ENCODE data around the gene ZMYND8. TPM values are rescaled to one million over a fixed set of nuclear protein-coding genes. Genes with fewer than 3 reads are reported as not detected.

ZMYND8 gene
- total RNA-seq, 2 experiments from 2014 or later: 28.8 to 29.8 TPM

DNA sequence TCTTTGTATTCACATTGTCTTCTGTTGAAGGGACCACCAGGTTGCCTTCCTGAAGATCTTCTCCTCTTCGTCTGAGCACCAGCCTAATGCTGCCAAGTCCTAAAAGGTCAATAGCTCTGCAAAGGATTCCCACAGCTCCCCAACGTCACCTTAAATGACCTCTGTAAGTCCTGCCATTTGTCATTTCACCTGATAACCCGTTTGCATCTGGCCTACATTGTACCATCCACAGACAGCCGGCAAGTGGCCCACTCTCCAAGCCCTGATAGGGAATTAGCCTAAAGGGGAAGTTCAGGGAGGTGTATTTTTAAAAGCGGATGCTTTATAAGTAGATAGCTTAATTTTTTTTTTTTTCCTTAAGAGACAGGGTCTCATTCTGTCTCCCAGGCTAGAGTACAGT, 127.8 kb downstream of the ZMYND8 start:
- DNase-seq: no peak
- H3K4me1 Mint-ChIP-seq: no peaks in the 10 kb centered on the region
- no peaks in the 10 kb centered on the region for H3K9me3 Mint-ChIP-seq
- no peak overlapping the region for H3K27ac Mint-ChIP-seq
- no peak overlapping the region for H3K4me3 Mint-ChIP-seq
- no peaks in the 10 kb centered on the region for H3K27me3 Mint-ChIP-seq
- peaks cover 11% of the 10 kb centered on the region for H3K36me3 Mint-ChIP-seq

- no peaks in the 10 kb centered on the region for H3K9me3 Mint-ChIP-seq
- no peaks in the 10 kb centered on the region for H3K4me1 Mint-ChIP-seq
- H3K4me3 Mint-ChIP-seq: peak overlapping the region; percentile 25
- H3K27me3 Mint-ChIP-seq: no peaks in the 10 kb centered on the region
- no peak for DNase-seq
- H3K27ac Mint-ChIP-seq: no peak overlapping the region
- peaks cover 11% of the 10 kb centered on the region for H3K36me3 Mint-ChIP-seq
Measured at GRCh38 chr20:47227576-47227975, 128.9 kb downstream of the ZMYND8 start.

GRCh38 chr20:47227119-47227518, 129.4 kb downstream of the ZMYND8 start:
- no peaks in the 10 kb centered on the region for H3K27me3 Mint-ChIP-seq
- DNase-seq: no peak
- no peaks in the 10 kb centered on the region for H3K4me1 Mint-ChIP-seq
- no peak overlapping the region for H3K27ac Mint-ChIP-seq
- no peak overlapping the region for H3K4me3 Mint-ChIP-seq
- H3K9me3 Mint-ChIP-seq: no peaks in the 10 kb centered on the region
- peaks cover 15% of the 10 kb centered on the region for H3K36me3 Mint-ChIP-seq

GRCh38 chr20:47225458-47225857, 131.0 kb downstream of the ZMYND8 start:
- no peaks in the 10 kb centered on the region for H3K9me3 Mint-ChIP-seq
- no peaks in the 10 kb centered on the region for H3K4me1 Mint-ChIP-seq
- H3K27ac Mint-ChIP-seq: no peak overlapping the region
- no peaks in the 10 kb centered on the region for H3K27me3 Mint-ChIP-seq
- no peak overlapping the region for H3K4me3 Mint-ChIP-seq
- DNase-seq: no peak
- peaks cover 19% of the 10 kb centered on the region for H3K36me3 Mint-ChIP-seq

- H3K9me3 Mint-ChIP-seq: no peaks in the 10 kb centered on the region
- no peak for DNase-seq
- H3K36me3 Mint-ChIP-seq: peaks cover 25% of the 10 kb centered on the region
- no peak overlapping the region for H3K27ac Mint-ChIP-seq
- H3K4me3 Mint-ChIP-seq: no peak overlapping the region
- no peaks in the 10 kb centered on the region for H3K27me3 Mint-ChIP-seq
- no peaks in the 10 kb centered on the region for H3K4me1 Mint-ChIP-seq
Measured at GRCh38 chr20:47224857-47225256, 131.6 kb downstream of the ZMYND8 start.

GRCh38 chr20:47224300-47224791, 132.2 kb downstream of the ZMYND8 start:
- Mint-ChIP-seq H3K36me3 (peaks cover 28% of the 10 kb centered on the region), H3K27ac (peak overlapping the region; percentile 40)

GRCh38 chr20:47223896-47224295, 132.6 kb downstream of the ZMYND8 start:
- Mint-ChIP-seq H3K4me1 (no peaks in the 10 kb centered on the region), H3K27ac (no peak overlapping the region), H3K9me3 (no peaks in the 10 kb centered on the region), H3K36me3 (peaks cover 28% of the 10 kb centered on the region), H3K4me3 (no peak overlapping the region), H3K27me3 (no peaks in the 10 kb centered on the region)
- DNase-seq: no peak

More at GRCh38 chr20:47224300-47224791, 132.2 kb downstream of the ZMYND8 start:
- no peak for DNase-seq
- no peaks in the 10 kb centered on the region for H3K27me3 Mint-ChIP-seq
- H3K4me3 Mint-ChIP-seq: no peak overlapping the region
- no peaks in the 10 kb centered on the region for H3K4me1 Mint-ChIP-seq
- no peaks in the 10 kb centered on the region for H3K9me3 Mint-ChIP-seq

- Mint-ChIP-seq H3K4me3 (no peak overlapping the region), H3K27ac (peak overlapping the region; percentile 8), H3K4me1 (no peaks in the 10 kb centered on the region), H3K27me3 (no peaks in the 10 kb centered on the region), H3K36me3 (peaks cover 37% of the 10 kb centered on the region), H3K9me3 (no peaks in the 10 kb centered on the region)
- DNase-seq: no peak
Measured at GRCh38 chr20:47222468-47223119, 133.9 kb downstream of the ZMYND8 start.

DNA sequence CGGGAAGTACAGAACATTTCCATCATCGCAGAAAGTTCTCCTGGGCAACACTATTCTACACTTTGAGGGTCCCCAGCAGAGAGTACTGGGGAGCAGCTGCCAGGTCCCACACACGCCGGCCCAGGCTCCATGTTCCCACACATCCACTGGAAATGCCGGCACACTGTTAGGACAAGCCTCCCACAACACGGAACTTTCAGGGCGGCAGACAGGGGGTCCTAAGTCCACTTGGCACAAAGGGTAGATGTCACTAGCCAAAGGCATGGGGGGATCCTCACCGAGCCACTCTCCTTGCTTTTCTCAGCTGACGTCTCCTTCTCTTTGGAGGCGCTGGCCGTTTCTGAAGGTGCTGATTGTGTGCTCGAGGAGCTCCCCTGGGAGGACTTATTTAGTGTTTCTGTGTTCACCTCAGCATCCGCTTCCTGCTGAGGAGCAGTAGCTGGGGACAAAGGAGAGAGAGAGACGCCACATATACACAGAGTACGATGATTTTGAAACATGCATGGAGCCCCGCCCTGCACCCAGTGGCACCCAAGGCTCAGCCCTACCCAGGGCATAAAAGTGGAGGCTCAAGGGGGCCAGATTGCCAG, 135.4 kb downstream of the ZMYND8 start:
- Mint-ChIP-seq H3K36me3 (peaks cover 38% of the 10 kb centered on the region), H3K4me3 (no peak overlapping the region), H3K27ac (no peak overlapping the region), H3K27me3 (no peaks in the 10 kb centered on the region), H3K9me3 (no peaks in the 10 kb centered on the region), H3K4me1 (no peaks in the 10 kb centered on the region)
- no peak for DNase-seq

GRCh38 chr20:47220161-47220582, 136.3 kb downstream of the ZMYND8 start:
- H3K36me3 Mint-ChIP-seq: peaks cover 41% of the 10 kb centered on the region
- no peaks in the 10 kb centered on the region for H3K9me3 Mint-ChIP-seq

DNA sequence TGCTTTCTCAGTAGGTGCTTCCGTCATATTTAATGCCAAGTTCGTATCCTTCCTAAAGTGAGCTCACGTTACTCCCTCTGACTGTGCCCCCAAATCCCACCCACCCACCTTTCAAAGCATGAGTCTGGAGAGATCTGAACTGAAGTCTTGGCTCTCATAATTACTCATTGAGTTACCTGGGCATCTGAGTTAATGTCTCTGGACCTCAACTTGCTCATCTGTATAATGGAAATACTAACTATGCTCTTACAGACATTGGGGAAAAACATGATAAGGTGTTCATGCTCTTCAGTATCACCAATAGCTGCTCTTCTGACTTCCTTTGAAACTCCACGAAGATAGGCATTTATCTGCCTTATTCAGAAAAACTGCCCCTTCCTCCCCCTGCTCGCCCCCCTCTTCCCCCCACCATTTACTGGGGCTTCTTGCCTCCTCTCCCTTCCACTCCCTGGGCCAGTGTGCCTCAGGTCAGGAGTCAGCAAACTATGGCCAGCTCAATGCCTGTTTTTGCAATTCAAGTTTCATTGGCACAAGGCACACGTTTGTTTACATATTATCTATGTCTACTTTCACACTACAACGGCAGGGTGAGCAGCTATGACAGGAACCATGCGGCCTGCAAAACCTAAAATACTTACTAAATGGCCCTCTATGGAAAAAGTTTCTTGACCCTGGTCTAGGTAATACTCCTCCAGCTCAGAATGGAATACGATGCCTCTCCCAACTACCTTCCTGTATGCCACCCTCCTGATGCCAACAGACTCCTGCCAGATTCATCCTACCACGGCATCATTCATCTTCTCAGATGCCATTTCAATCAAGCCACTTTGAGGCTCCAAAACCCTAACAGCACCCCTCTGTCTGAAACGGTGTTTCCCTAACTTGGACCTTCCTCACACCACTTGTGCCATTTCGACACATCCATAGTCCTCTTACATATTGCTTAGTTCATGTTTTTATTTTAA, 138.7 kb downstream of the ZMYND8 start:
- Mint-ChIP-seq H3K4me3 (no peak overlapping the region), H3K27me3 (no peaks in the 10 kb centered on the region), H3K9me3 (no peaks in the 10 kb centered on the region), H3K36me3 (peaks cover 35% of the 10 kb centered on the region), H3K27ac (no peak overlapping the region), H3K4me1 (no peaks in the 10 kb centered on the region)
- DNase-seq: no peak

More at GRCh38 chr20:47220161-47220582, 136.3 kb downstream of the ZMYND8 start:
- H3K27me3 Mint-ChIP-seq: no peaks in the 10 kb centered on the region
- no peak overlapping the region for H3K4me3 Mint-ChIP-seq
- peak overlapping the region; percentile 8 for H3K27ac Mint-ChIP-seq
- no peaks in the 10 kb centered on the region for H3K4me1 Mint-ChIP-seq
- peak; percentile 36 for DNase-seq

GRCh38 chr20:47216819-47217410, 139.6 kb downstream of the ZMYND8 start:
- Mint-ChIP-seq H3K4me1 (no peaks in the 10 kb centered on the region), H3K9me3 (no peaks in the 10 kb centered on the region), H3K4me3 (no peak overlapping the region), H3K27ac (no peak overlapping the region), H3K27me3 (no peaks in the 10 kb centered on the region), H3K36me3 (peaks cover 29% of the 10 kb centered on the region)
- DNase-seq: no peak

GRCh38 chr20:47215653-47216397, 140.7 kb downstream of the ZMYND8 start:
- Mint-ChIP-seq H3K9me3 (no peaks in the 10 kb centered on the region), H3K4me1 (no peaks in the 10 kb centered on the region), H3K36me3 (peaks cover 26% of the 10 kb centered on the region), H3K27me3 (no peaks in the 10 kb centered on the region), H3K4me3 (no peak overlapping the region), H3K27ac (no peak overlapping the region)
- no peak for DNase-seq

DNA sequence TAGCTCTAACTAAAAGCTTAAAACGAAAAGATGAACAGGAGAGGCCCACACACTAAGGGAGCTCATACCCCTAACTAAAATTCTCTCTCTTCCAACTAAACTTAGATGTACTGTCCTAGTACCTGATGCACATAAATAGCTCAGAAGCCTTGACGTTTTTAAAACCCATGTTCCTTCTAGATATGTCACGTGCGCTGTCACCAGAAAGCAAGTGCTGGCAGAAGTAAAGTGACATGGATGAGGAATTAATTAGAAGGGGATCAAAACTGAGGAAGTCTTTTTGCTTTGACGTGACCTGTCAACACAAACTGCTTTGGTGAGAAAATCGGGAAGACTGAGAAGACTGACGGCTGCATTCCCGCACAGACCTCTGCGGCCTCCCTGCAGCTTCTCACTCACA, 142.5 kb downstream of the ZMYND8 start:
- no peaks in the 10 kb centered on the region for H3K4me1 Mint-ChIP-seq
- DNase-seq: no peak
- H3K9me3 Mint-ChIP-seq: no peaks in the 10 kb centered on the region
- H3K27me3 Mint-ChIP-seq: no peaks in the 10 kb centered on the region
- no peak overlapping the region for H3K4me3 Mint-ChIP-seq
- H3K27ac Mint-ChIP-seq: no peak overlapping the region
- peaks cover 17% of the 10 kb centered on the region for H3K36me3 Mint-ChIP-seq

All from activated naive CD8-positive, alpha-beta T cell treated with anti-CD3 and anti-CD28 coated beads for 36 hours (primary cell).